ENCODE measurements around the gene ZNF135. TPM values are rescaled to one million over a fixed set of nuclear protein-coding genes. Genes with fewer than 3 reads are reported as not detected.

Gene ZNF135
- total RNA-seq, 1 experiment from 2014 or later, result 0.87 TPM

- no peak for DNase-seq (ENCODE audit: extremely low read depth, low read depth)
Measured at GRCh38 chr19:58045411-58046050, 13.6 kb upstream of the ZNF135 start.

DNA sequence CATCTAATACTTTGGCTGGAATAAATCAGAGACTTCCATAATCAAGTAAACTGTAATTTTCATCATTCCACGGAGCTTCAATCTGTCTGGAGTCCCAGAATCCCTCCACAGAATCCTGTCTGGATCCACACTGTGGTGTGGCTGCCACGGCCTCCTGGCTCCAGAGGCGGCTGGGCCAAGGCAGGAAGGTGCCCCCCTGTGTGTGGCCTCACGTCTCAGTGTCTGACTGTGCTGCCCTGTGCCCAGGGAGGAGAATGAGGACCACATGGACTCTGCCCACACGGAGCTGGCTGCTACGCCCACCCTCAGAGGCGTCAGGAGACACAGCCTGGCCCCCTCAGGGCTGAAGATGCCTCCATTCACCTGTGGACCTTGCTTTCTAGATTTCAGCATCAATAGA lies 12.2 kb upstream of the ZNF135 start:
- no peak for DNase-seq (ENCODE audit: extremely low read depth, low read depth)

DNA sequence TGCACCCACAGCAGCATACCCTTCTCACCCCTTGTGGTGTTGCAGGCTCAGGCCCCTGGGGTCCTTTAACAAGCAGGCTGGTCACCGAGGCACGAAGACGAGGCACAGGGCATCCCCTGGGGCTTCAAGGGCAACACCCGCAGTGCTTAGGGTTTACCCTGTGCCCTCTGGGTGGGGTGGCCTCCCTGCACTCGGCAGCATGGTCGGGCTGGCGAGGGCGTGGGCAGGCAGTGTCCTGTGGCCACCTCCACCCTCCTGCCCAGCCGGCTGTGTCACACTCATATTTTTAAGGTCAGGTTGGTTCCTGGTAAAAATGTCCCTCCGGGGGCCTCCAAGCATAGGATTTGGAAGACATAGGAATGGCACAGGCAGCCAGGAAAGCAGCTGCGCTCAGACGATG lies 11.4 kb upstream of the ZNF135 start:
- no peak for DNase-seq (ENCODE audit: extremely low read depth, low read depth)

DNA sequence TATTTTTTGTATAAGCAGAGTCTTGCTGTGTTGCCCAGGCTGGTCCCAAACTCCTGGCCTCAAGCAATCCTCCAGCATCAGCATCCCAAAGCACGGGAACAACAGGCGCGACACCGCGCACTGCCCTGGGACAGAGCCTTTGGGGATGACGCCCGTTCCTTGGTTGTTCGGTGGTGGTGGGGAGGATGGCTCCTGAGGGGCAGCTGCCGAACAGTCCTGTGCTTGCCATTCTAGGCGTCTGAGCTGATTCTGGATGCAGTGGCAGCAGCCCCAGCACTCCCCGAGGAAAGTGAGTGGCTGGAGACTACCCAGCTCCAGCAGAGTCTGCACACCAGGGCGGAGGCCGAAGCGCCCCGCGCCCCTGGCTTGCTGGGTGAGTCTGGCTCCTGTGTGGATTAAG lies 6.8 kb upstream of the ZNF135 start:
- no peak for DNase-seq (ENCODE audit: extremely low read depth, low read depth)

DNA sequence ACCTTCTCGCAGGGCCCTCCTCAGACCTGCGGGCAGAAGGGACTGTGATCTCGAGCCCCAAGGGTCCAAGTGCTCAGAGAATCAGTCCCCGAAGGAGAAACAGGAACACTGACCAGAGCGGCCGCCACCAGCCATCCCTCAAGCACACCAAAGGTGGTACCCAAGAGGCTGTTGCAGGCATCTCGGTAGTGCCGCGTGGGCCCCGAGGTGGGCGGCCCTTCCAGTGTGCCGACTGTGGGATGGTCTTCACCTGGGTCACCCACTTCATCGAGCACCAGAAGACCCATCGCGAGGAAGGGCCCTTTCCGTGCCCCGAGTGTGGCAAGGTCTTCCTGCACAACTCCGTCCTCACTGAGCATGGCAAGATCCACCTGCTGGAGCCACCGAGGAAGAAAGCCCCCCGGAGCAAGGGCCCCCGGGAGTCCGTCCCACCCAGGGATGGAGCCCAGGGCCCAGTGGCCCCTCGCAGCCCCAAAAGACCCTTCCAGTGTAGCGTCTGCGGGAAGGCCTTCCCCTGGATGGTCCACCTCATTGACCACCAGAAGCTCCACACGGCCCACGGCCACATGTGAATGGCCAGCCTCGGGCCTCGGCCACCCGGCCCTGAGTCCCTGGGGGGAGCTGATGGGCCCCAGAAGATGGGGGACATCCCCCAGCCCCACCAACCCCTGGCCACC lies 5.5 kb upstream of the ZNF135 start:
- no peak for DNase-seq (ENCODE audit: extremely low read depth, low read depth)

- no peak for DNase-seq (ENCODE audit: extremely low read depth, low read depth)
Measured at GRCh38 chr19:58054901-58055874, 3.9 kb upstream of the ZNF135 start.

DNA sequence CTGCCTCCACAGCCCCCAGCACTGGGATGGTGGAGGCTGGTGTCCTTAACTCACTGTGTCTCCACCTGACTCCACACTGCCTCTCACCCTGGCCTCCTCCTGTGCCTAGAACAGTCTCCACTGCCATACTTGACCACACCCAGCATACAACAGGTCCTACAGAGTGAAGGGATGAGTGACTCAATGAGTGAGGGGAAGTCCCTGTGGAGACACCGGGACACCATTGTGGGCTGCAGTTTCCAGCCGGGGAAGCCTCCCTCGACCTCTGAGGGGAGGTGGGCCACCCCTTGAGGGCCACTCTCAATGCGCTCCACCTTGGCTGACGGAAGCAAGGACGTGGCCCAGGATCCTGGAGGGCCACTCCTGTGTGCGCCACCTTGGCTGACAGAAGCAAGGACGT lies 2.8 kb upstream of the ZNF135 start:
- no peak for DNase-seq (ENCODE audit: extremely low read depth, low read depth)

GRCh38 chr19:58056861-58057260 lies 2.2 kb upstream of the ZNF135 start:
- no peak for DNase-seq (ENCODE audit: extremely low read depth, low read depth)

DNA sequence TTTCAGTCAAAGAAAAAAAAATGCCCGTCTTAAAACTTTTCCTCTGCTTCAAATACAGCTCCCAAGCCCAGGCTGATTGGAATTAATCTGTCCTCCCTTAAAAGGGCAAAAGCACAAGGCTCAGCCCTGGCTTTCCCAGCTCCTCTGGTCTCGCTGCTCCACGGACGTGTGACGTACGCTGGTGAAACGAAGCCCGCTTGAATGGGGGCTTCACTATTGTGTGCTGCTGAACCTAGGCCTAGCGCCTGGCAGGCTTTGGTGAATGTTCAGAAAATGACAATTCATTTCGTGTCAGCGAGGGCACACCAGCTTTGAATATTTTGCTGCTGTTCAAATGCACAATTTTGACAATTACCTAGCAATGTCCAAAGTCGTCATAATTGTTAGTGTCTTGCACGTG lies 615 bp upstream of the ZNF135 start:
- DNase-seq (ENCODE audit: extremely low read depth, low read depth), result no peak

DNA sequence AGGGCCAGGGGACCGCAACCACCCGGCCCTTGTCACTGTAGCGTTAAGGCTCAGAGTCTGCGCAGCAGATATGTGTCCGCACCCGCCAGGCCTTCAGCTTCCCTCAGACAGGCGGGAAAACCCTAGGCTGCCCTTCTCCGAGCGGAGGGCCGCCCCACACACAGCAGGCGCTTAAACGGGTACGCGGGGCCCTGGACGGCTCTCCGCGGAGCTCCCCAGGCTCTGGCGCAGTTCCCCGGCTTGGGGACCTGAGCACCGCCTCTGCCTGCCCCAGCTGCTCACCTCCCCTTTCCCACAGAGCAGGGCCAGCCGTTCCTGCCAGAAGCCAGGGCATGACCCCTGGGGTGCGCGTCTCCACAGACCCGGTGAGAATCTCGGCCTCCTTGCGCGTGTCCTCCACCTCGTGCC lies 593 bp downstream of the ZNF135 start:
- no peak for DNase-seq (ENCODE audit: extremely low read depth, low read depth)

DNA sequence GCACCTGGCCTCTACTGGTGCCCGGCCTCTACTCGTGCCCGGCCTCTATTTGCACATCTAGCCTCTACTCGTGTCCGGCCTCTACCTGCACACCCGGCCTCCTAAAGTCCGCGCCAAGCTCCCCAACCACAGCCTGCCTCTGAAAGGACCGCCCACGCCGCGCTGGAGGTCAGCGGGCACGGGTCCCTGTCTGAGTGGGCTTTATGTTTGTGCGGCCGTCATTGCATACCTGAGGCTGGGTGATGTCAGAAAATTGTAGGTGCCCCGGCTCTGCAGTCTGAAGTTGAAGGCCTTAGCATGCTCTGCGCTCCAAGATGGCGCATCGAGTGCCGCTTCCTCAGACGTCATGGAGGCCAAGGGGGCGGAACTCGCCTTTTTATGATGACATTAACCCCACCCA lies 1.1 kb downstream of the ZNF135 start:
- no peak for DNase-seq (ENCODE audit: extremely low read depth, low read depth)

- DNase-seq (ENCODE audit: extremely low read depth, low read depth), result no peak
Measured at GRCh38 chr19:58063712-58064111, 4.6 kb downstream of the ZNF135 start.

DNA sequence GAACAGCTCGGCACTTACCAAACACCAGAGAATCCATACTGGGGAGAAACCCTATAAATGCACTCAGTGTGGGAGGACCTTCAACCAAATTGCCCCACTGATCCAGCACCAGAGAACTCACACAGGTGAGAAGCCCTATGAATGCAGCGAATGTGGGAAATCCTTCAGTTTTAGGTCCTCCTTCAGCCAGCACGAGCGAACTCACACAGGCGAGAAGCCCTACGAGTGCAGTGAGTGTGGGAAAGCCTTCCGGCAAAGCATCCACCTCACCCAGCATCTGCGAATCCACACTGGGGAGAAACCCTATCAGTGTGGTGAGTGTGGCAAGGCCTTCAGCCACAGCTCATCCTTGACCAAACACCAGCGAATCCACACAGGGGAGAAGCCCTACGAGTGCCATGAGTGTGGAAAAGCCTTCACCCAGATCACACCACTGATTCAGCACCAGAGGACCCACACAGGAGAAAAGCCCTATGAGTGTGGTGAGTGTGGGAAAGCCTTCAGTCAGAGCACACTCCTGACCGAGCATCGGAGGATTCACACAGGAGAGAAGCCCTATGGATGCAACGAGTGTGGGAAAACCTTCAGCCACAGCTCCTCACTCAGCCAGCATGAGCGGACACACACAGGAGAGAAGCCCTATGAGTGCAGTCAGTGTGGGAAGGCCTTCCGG lies 8.3 kb downstream of the ZNF135 start:
- DNase-seq (ENCODE audit: extremely low read depth, low read depth), result no peak

GRCh38 chr19:58079792-58080191 lies 20.7 kb downstream of the ZNF135 start:
- DNase-seq (ENCODE audit: extremely low read depth, low read depth), result no peak

- no peak for DNase-seq (ENCODE audit: extremely low read depth, low read depth)
Measured at GRCh38 chr19:58083021-58083420, 23.9 kb downstream of the ZNF135 start.

GRCh38 chr19:58084596-58085347 lies 25.7 kb downstream of the ZNF135 start:
- no peak for DNase-seq (ENCODE audit: extremely low read depth, low read depth)

- no peak for DNase-seq (ENCODE audit: extremely low read depth, low read depth)
Measured at GRCh38 chr19:58085348-58085875, 26.3 kb downstream of the ZNF135 start.

GRCh38 chr19:58086825-58087710 lies 28.0 kb downstream of the ZNF135 start:
- DNase-seq (ENCODE audit: extremely low read depth, low read depth), result no peak

- DNase-seq (ENCODE audit: extremely low read depth, low read depth), result no peak
Measured at GRCh38 chr19:58088521-58089052, 29.5 kb downstream of the ZNF135 start.

Measured in NCI-H460 (cell line).